Stomach (tissue), 9 donors: ENCODE results near the gene FXYD7. TPM values are rescaled to one million over a fixed set of nuclear protein-coding genes. Genes with fewer than 3 reads are reported as not detected.
"Not testable (repeated sequence)": the region's sequence is repeated elsewhere in the genome, so short reads cannot be mapped to it uniquely, and the experiment has no call there.

Experiments used
- DNase-seq, 2 donors: peaks; one replicate each; pipeline versions ENCODE4 v3.0.0 to v3.0.0-alpha.2; 2013 to 2019
- H3K27ac ChIP-seq, 5 donors: fragments of 200-600 bp in 4 of 5; sonication (generic) in 4 of 5; one replicate each; pipeline ENCODE4 v1.5.1; 2013 to 2019; ENCODE audit warnings: mild to moderate bottlenecking in 1 of 5, moderate library complexity in 1 of 5
- H3K27me3 ChIP-seq, 3 donors: fragments of 200-600 bp; sonication (generic); one replicate each; pipeline ENCODE4 v1.5.1; 2017 to 2019; ENCODE audit warnings: mixed run types in 1 of 3
- H3K36me3 ChIP-seq, 4 donors: fragments of 200-600 bp; sonication (generic); 1 replicate in 3 of 4; 2 replicates in 1 of 4; pipeline ENCODE4 v1.5.1; 2016 to 2019
- H3K4me1 ChIP-seq, 4 donors: fragments of 200-600 bp; sonication (generic); one replicate each; pipeline ENCODE4 v1.5.1; 2016 to 2019
- H3K4me3 ChIP-seq, 4 donors: fragments of 200-600 bp; sonication (generic) in 3 of 4; one replicate each; pipeline ENCODE4 v1.5.1; 2016 to 2019; ENCODE audit warnings: mild to moderate bottlenecking in 1 of 4
- H3K9me3 ChIP-seq, 4 donors: fragments of 200-600 bp; sonication (generic); one replicate each; pipeline ENCODE4 v1.5.1; 2016 to 2019
- EP300 ChIP-seq: sonication (generic); formaldehyde crosslinking; IDR thresholded peaks from one replicate; pipeline ENCODE4 v1.6.1; 2017; ENCODE audit warnings: antibody characterized with exemption
- POLR2A ChIP-seq, 4 donors: fragments of 450-650 bp; IDR thresholded peaks; one replicate each; pipeline ENCODE4 v1.6.1; 2016; ENCODE audit warnings: antibody characterized with exemption in 4 of 4, control low read depth in 2 of 4, mild to moderate bottlenecking in 1 of 4, moderate library complexity in 1 of 4
- POLR2AphosphoS5 ChIP-seq, 3 donors: sonication (generic); formaldehyde crosslinking; IDR thresholded peaks; one replicate each; pipeline ENCODE4 v1.6.1; 2016; ENCODE audit warnings: antibody characterized with exemption in 3 of 3
- WGBS, 5 donors: extraction: QIAGEN DNeasy Blood & Tissue Kit in 3 of 5; methylation state at CpG; one replicate each; pipeline versions ENCODE4 v1.1.5 to v1.1.7; 2013 to 2018; 5-methylcytosine and 5-hydroxymethylcytosine counted together
- intact Hi-C: fragments of 100-400 bp; cut with DNase I; formaldehyde crosslinking; loops from one replicate; pipeline ENCODE4 v1.15.1; 2023; ENCODE audit warnings: low total_unique reads
- polyA plus RNA-seq, 3 donors: library from polyadenylated mRNA; stranded (reverse); fragments of 200-250 nt; gene quantifications; one replicate each; pipeline ENCODE4 v1.2.3, GENCODE V29; 2013
- total RNA-seq, 5 donors: library from RNA; depleted of rRNA; stranded (reverse); fragments of >200 nt; gene quantifications; one replicate each; pipeline versions ENCODE4 v1.1.0 to v1.2.3, GENCODE V29; 2014 to 2016
- TF ChIP-seq, protein P1 (sequence below), 7 experiments: fragments of 450-650 bp in 4 of 7; fragments of 200-600 bp in 3 of 7; sonication (generic) in 3 of 7; IDR thresholded peaks; one replicate each; pipeline ENCODE4 v1.5.1; 2016 to 2019; ENCODE audit warnings: antibody characterized with exemption in 7 of 7, control low read depth in 2 of 7, mild to moderate bottlenecking in 1 of 7
- donor health status: healthy with polysubstance abuse.
- donor health status: Bipolar disorder and iron deficiency.
- donor health status: healthy.

Gene FXYD7
- total and polyA plus RNA-seq, 8 donors: 0.55 to 2.6 TPM; not detected in 6

DNA sequence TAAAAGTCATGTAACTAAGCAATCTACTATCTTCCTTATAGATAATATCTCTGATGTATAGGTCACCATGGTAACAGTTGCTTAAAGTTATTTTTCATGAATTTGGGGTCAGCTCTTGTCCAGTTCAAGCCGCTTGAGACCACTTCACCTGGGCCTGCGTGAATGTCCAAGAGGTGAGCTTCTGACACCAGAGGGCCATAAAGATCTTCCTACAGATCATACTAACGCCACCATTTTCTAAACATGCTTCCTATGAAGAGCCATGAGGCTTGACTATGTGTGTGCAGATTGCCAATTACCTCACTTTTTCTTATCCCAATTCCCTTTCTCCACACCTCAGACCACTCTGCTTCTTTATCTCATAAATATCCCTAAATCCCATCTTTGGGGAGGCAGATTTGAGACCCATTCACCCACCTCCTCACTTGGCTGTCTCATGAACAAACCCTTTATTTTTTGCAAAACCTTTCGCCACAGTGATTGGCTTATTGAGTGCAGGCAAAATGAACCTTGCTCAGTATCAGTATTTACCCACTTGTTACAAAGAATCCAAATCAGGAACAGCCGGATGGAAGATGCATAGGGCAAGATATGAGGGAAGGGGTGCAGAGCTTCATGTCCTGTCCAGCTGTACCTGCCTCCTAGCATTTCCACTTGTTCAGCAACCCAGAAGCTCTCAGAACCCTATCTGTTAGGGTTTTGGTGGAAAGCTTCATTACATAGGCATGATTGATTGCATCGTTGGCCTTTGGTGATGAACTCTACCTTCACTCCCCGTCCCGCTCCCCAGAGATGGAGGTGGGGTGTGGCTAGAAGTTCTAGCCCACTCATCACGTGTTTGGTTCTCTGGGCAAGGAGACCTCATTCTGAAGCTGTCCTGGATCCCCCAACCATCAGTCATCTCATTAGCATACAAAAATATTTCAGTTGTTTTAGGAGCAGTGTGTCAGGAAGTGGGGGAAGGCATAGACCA, 51.2 kb downstream of the FXYD7 start:
- DNase-seq: no peak
- intact Hi-C loops: no loop called here

DNA sequence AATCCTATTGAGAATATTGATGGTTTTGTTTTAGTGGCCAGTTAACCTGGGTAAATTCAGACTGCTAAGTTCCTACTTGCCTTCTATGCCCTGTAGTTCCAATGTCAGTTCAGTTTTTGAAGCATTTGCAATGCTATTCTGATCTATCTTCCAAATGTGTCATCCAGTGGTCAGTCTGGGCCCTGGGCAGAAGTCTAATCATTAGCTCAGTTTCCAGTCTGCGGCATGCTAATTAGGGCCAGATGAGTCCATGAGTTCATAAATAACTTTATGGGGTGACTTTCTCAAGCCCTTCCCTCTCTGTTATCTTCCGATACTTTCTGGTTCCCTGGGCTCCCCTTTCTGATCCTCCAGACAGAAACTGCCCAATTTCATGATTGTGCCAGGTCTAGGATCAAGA, 52.8 kb downstream of the FXYD7 start:
- WGBS, 5 donors: 56 to 71% (median 63%) methylated on average over 2 of the region's 2 CpGs
- Histone ChIP-seq H3K36me3 (no peaks in the 10 kb centered on the region), H3K4me1 (peaks cover 0 to 10% (median 0%) of the 10 kb centered on the region in 4 donors), H3K4me3 (no peak overlapping the region), H3K27me3 (peaks cover 0 to 8% (median 0%) of the 10 kb centered on the region in 3 donors), H3K9me3 (peaks cover 0 to 4% (median 0%) of the 10 kb centered on the region in 4 donors), H3K27ac (no peak overlapping the region)
- TF ChIP-seq, protein P1, sequence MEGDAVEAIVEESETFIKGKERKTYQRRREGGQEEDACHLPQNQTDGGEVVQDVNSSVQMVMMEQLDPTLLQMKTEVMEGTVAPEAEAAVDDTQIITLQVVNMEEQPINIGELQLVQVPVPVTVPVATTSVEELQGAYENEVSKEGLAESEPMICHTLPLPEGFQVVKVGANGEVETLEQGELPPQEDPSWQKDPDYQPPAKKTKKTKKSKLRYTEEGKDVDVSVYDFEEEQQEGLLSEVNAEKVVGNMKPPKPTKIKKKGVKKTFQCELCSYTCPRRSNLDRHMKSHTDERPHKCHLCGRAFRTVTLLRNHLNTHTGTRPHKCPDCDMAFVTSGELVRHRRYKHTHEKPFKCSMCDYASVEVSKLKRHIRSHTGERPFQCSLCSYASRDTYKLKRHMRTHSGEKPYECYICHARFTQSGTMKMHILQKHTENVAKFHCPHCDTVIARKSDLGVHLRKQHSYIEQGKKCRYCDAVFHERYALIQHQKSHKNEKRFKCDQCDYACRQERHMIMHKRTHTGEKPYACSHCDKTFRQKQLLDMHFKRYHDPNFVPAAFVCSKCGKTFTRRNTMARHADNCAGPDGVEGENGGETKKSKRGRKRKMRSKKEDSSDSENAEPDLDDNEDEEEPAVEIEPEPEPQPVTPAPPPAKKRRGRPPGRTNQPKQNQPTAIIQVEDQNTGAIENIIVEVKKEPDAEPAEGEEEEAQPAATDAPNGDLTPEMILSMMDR (IDR thresholded peaks at IDR 0.05): no peak
- TF ChIP-seq POLR2AphosphoS5 (IDR thresholded peaks at IDR 0.05) (no peak), POLR2A (IDR thresholded peaks at IDR 0.05) (no peak), EP300 (no peak)
- intact Hi-C loops: no loop called here
- no peak for DNase-seq

More for the DNA sequence above, 51.2 kb downstream of the FXYD7 start:
- Histone ChIP-seq H3K9me3 (peaks cover 0 to 4% (median 0%) of the 10 kb centered on the region in 4 donors), H3K27ac (no peak overlapping the region), H3K27me3 (peaks cover 0 to 8% (median 0%) of the 10 kb centered on the region in 3 donors), H3K4me3 (no peak overlapping the region), H3K4me1 (peaks cover 0 to 2% (median 0%) of the 10 kb centered on the region in 4 donors), H3K36me3 (no peaks in the 10 kb centered on the region)
- TF ChIP-seq, protein P1 (IDR thresholded peaks at IDR 0.05): no peak
- TF ChIP-seq EP300: no peak
- TF ChIP-seq POLR2A (IDR thresholded peaks at IDR 0.05): no peak
- no peak for TF ChIP-seq POLR2AphosphoS5 (IDR thresholded peaks at IDR 0.05)
- 57 to 75% (median 69%) methylated on average over 9 of the region's 9 CpGs for WGBS, 5 donors

DNA sequence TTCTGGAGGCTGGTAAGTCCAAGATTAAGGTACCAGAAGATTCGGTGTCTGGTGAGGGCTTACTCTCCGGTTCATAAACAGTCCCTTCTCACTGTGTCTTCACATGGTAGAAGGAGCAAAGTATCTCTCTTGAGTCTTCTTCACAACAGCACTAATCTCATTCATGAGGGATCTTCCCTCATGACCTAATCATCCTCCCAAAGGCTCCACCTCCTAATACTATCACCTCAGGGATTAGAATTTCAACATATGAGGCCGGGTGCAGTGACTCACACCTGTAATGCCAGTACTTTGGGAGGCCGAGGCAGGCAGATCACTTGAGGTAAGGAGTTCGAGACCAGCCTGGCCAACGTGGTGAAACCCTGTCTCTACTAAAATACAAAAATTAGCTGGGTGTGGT, 53.8 kb downstream of the FXYD7 start:
- H3K27ac ChIP-seq, H3K4me3 ChIP-seq, H3K9me3 ChIP-seq, H3K27me3 ChIP-seq, DNase-seq, H3K36me3 ChIP-seq, intact Hi-C loops: not testable (repeated sequence)
- WGBS, 5 donors: 79 to 95% (median 86%) methylated on average over 6 of the region's 6 CpGs
- peaks cover 0 to 10% (median 0%) of the 10 kb centered on the region in 4 donors for H3K4me1 ChIP-seq

DNA sequence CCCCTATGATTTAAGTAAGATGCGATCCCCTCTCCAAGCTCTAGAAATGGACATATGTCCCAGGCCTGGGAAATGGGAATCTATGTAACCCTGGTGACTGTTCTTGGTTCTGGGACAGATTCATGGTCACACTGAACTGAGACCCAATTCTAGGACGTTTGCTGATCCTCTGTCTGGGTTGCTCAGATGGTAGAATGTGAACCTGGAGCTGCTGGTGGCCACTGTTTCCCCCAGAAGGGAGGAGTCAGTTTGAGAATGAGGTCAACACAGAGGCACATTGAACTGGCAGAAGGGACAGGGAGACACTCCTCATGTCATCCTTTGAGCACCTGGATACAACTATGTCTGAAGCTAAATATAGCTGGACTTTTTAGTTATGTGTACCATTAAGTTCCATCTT, 56.4 kb downstream of the FXYD7 start:
- Histone ChIP-seq H3K9me3 (no peaks in the 10 kb centered on the region), H3K4me3 (no peak overlapping the region), H3K36me3 (no peaks in the 10 kb centered on the region), H3K4me1 (peaks cover 0 to 10% (median 0%) of the 10 kb centered on the region in 4 donors), H3K27ac (no peak overlapping the region), H3K27me3 (peaks cover 0 to 7% (median 0%) of the 10 kb centered on the region in 3 donors)
- intact Hi-C loops: no loop called here
- TF ChIP-seq POLR2AphosphoS5 (IDR thresholded peaks at IDR 0.05) (no peak), EP300 (no peak), POLR2A (IDR thresholded peaks at IDR 0.05) (no peak)
- TF ChIP-seq, protein P1 (IDR thresholded peaks at IDR 0.05): no peak
- no peak for DNase-seq
- 58 to 83% (median 60%) methylated on average over 2 of the region's 2 CpGs for WGBS, 5 donors
